Cardiac fibroblast (primary cell): ENCODE data around the gene ZFP36L1.

Source experiments
- DNase-seq, 2 donors: peaks; one replicate each; pipeline versions ENCODE4 v3.0.0 to v3.0.0-alpha.2; 2010; ENCODE audit warnings: low read depth in 2 of 2
- H3K4me3 ChIP-seq, 2 donors: replicated peaks in 1 of 2; 1 replicate in 1 of 2; 2 replicates in 1 of 2; pipeline ENCODE4 v1.5.1; 2011; ENCODE audit warnings: low read depth in 2 of 2, low read length in 2 of 2, mild to moderate bottlenecking in 2 of 2, moderate library complexity in 1 of 2
- CTCF ChIP-seq: IDR thresholded peaks from one replicate; pipeline ENCODE4 v1.5.1; 2011; ENCODE audit warnings: low read depth, mild to moderate bottlenecking, low read length, inconsistent platforms

The ZFP36L1 gene

GRCh38 chr14:68806526-68807147 lies 13.8 kb upstream of the ZFP36L1 start:
- TF ChIP-seq CTCF, result no peak
- no peak overlapping the region for H3K4me3 ChIP-seq
- no peak for DNase-seq

GRCh38 chr14:68805414-68805813 lies 12.5 kb upstream of the ZFP36L1 start:
- DNase-seq, result no peak
- H3K4me3 ChIP-seq, result no peak overlapping the region
- TF ChIP-seq CTCF, result no peak

- no peak for TF ChIP-seq CTCF
- H3K4me3 ChIP-seq, result no peak overlapping the region
- DNase-seq, result no peak
Measured at GRCh38 chr14:68801631-68802030, 8.8 kb upstream of the ZFP36L1 start.

GRCh38 chr14:68800953-68801352 lies 8.1 kb upstream of the ZFP36L1 start:
- H3K4me3 ChIP-seq, result no peak overlapping the region
- TF ChIP-seq CTCF, result no peak
- no peak for DNase-seq

- TF ChIP-seq CTCF, result no peak
- H3K4me3 ChIP-seq, result no peak overlapping the region
- peak; percentile 19 to 28 for DNase-seq
Measured at GRCh38 chr14:68800390-68800789, 7.5 kb upstream of the ZFP36L1 start.

GRCh38 chr14:68798621-68799020 lies 5.8 kb upstream of the ZFP36L1 start:
- no peak overlapping the region for H3K4me3 ChIP-seq
- TF ChIP-seq CTCF, result no peak
- DNase-seq, result no peak

- peak in 1 of 2 donors; percentile 20 for DNase-seq
- TF ChIP-seq CTCF, result no peak
Measured at GRCh38 chr14:68797121-68797670, 4.3 kb upstream of the ZFP36L1 start.

More at GRCh38 chr14:68797121-68797670, 4.3 kb upstream of the ZFP36L1 start:
- H3K4me3 ChIP-seq, result no peak overlapping the region
